Ovary (tissue), 3 donors: ENCODE measurements around the gene PCNX3.

ENCODE experiments used
- EP300 ChIP-seq: sonication (generic); formaldehyde crosslinking; IDR thresholded peaks from one replicate; pipeline ENCODE4 v1.6.1; 2017; ENCODE audit warnings: antibody characterized with exemption
- POLR2A ChIP-seq: fragments of 450-650 bp; IDR thresholded peaks from one replicate; pipeline ENCODE4 v1.6.1; 2017; ENCODE audit warnings: antibody characterized with exemption, mild to moderate bottlenecking, moderate library complexity
- TF ChIP-seq, protein P1 (sequence below), 3 donors: fragments of 450-650 bp in 2 of 3; fragments of 200-600 bp in 1 of 3; IDR thresholded peaks; one replicate each; pipeline versions ENCODE4 v1.5.1 to v1.8.0; 2016 to 2022; ENCODE audit warnings: antibody characterized with exemption in 3 of 3, mild to moderate bottlenecking in 1 of 3
- donor health status: DM: no; HTN: no; CAD: no.

DNA sequence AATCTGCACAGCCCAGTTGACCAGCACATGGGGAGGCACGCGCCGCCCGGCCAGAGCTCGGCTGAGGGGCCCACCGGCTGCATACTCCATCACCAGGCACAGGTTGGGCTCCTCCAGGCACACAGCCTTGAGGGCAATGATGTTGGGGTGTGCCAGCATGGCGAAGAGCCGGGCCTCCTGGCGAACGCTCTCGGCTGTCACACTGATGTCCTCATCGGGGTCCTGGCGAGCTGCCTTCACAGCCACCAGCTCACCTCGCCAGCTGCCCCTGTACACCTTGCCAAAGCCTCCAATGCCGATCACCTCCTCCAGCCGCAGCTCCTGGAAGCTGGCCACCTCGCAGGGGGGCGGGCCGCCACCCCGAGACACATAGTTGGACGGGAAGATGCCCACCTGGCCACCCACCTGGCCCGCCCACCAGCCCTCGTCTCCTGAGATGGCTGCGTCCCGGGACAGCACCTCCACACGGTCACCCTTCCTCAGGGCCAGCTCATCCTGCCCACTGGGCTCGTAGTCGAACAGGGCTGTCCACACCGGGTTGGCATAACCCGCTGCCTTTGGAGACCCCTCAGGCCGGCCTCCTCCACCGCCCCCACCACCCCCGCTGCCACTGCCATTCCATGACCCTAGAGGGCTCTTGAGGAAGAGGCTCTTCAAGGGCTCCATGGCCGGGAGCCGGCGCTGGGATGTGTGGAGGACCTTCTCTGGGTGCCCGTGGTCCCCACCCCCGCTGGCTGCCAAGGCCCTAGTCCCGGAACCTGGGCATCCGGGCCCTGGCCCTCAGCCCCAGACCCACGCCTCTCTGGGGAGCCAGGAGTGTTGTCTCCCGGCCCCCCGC is 2.3 kb upstream of the PCNX3 start:
- TF ChIP-seq, protein P1, sequence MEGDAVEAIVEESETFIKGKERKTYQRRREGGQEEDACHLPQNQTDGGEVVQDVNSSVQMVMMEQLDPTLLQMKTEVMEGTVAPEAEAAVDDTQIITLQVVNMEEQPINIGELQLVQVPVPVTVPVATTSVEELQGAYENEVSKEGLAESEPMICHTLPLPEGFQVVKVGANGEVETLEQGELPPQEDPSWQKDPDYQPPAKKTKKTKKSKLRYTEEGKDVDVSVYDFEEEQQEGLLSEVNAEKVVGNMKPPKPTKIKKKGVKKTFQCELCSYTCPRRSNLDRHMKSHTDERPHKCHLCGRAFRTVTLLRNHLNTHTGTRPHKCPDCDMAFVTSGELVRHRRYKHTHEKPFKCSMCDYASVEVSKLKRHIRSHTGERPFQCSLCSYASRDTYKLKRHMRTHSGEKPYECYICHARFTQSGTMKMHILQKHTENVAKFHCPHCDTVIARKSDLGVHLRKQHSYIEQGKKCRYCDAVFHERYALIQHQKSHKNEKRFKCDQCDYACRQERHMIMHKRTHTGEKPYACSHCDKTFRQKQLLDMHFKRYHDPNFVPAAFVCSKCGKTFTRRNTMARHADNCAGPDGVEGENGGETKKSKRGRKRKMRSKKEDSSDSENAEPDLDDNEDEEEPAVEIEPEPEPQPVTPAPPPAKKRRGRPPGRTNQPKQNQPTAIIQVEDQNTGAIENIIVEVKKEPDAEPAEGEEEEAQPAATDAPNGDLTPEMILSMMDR (IDR thresholded peaks at IDR 0.05): no peak
- no peak for TF ChIP-seq POLR2A
- no peak for TF ChIP-seq EP300
